Neural cell (in vitro differentiated cells): ENCODE measurements around the gene APRT. TPM values are rescaled to one million over a fixed set of nuclear protein-coding genes. Genes with fewer than 3 reads are reported as not detected.

Experiments used
- H2AFZ ChIP-seq: fragments of 200-600, 300-800 bp; sonication (generic), shearing (Covaris generic); 2 replicates; pipeline ENCODE4 v1.6.0; 2014; ENCODE audit warnings: low read depth, mild to moderate bottlenecking, antibody characterized with exemption, low read length, moderate library complexity
- H3F3A ChIP-seq: fragments of 200-600 bp; shearing (Covaris generic); 2 replicates; pipeline ENCODE4 v1.6.1; 2016; ENCODE audit warnings: mild to moderate bottlenecking, moderate library complexity, mixed read lengths, antibody characterized with exemption, low read length; ENCODE audit not compliant: insufficient read depth, poor library complexity, severe bottlenecking
- H3K27ac ChIP-seq: fragments of 200-600, 300-800 bp; sonication (generic), shearing (Covaris generic); 2 replicates; pipeline ENCODE4 v1.5.1; 2014; ENCODE audit warnings: mild to moderate bottlenecking, low read length, moderate library complexity
- H3K27me3 ChIP-seq: fragments of 300-800, 200-600 bp; sonication (generic), shearing (Covaris generic); 2 replicates; pipeline ENCODE4 v1.6.0; 2014; ENCODE audit warnings: mild to moderate bottlenecking, low read depth, low read length, moderate library complexity; ENCODE audit not compliant: insufficient read depth
- H3K36me3 ChIP-seq: fragments of 300-800, 200-600 bp; sonication (generic), shearing (Covaris generic); 2 replicates; pipeline ENCODE4 v1.5.1; 2014; ENCODE audit warnings: mild to moderate bottlenecking, antibody characterized with exemption, low read length, moderate library complexity; ENCODE audit not compliant: insufficient read depth
- H3K4me2 ChIP-seq: fragments of 300-800, 200-600 bp; sonication (generic), shearing (Covaris generic); 2 replicates; pipeline ENCODE4 v1.6.0; 2014; ENCODE audit warnings: mild to moderate bottlenecking, low read length
- H3K4me3 ChIP-seq: fragments of 300-800, 200-600 bp; sonication (generic), shearing (Covaris generic); 2 replicates; pipeline ENCODE4 v1.5.1; 2014; ENCODE audit warnings: mild to moderate bottlenecking, low read length, moderate library complexity
- H3K79me2 ChIP-seq: fragments of 200-600 bp; shearing (Covaris generic); replicated peaks from 2 replicates; pipeline ENCODE4 v1.6.0; 2014; ENCODE audit warnings: mild to moderate bottlenecking, low read length, moderate library complexity; ENCODE audit not compliant: insufficient read depth
- H3K9ac ChIP-seq: fragments of 300-800, 200-600 bp; sonication (generic), shearing (Covaris generic); 2 replicates; pipeline ENCODE4 v1.6.1; 2016; ENCODE audit warnings: mild to moderate bottlenecking, low read length, mixed read lengths
- H3K9me2 ChIP-seq: fragments of 200-600 bp; shearing (Covaris generic); 2 replicates; pipeline ENCODE4 v1.6.1; 2016; ENCODE audit warnings: mild to moderate bottlenecking, low read length, mixed read lengths; ENCODE audit not compliant: insufficient read depth
- H3K9me3 ChIP-seq: fragments of 200-600, 300-800 bp; sonication (generic), shearing (Covaris generic); 2 replicates; pipeline ENCODE4 v1.6.1; 2016; ENCODE audit warnings: mild to moderate bottlenecking, mixed run types, low read length, moderate library complexity, mixed read lengths
- H4K20me1 ChIP-seq: fragments of 200-600 bp; shearing (Covaris generic); 2 replicates; pipeline ENCODE4 v1.6.1; 2016; ENCODE audit warnings: mild to moderate bottlenecking, mixed run types; ENCODE audit not compliant: insufficient read depth
- CTCF ChIP-seq: fragments of 450-650 bp; IDR thresholded peaks from 2 replicates; pipeline ENCODE4 v1.5.1; 2014; ENCODE audit warnings: antibody characterized with exemption, mild to moderate bottlenecking, moderate library complexity; ENCODE audit not compliant: poor library complexity, severe bottlenecking
- EP300 ChIP-seq: fragments of 450-650 bp; conservative IDR thresholded peaks from 2 replicates; pipeline ENCODE4 v1.6.1; 2014; ENCODE audit warnings: antibody characterized with exemption, mild to moderate bottlenecking, moderate library complexity; ENCODE audit not compliant: poor library complexity, severe bottlenecking
- EZH2 ChIP-seq: fragments of 200-600, 300-800 bp; shearing (Covaris generic), sonication (generic); IDR thresholded peaks from 2 replicates; pipeline ENCODE4 v1.6.1; 2014; ENCODE audit warnings: antibody characterized with exemption, low read length, borderline replicate concordance, mild to moderate bottlenecking; ENCODE audit not compliant: insufficient read depth, poor library complexity, severe bottlenecking
- MXI1 ChIP-seq: fragments of 450-650 bp; conservative IDR thresholded peaks from 2 replicates; pipeline ENCODE4 v1.6.1; 2014; ENCODE audit warnings: antibody characterized with exemption, mild to moderate bottlenecking; ENCODE audit not compliant: poor library complexity, severe bottlenecking
- POLR2AphosphoS5 ChIP-seq: IDR thresholded peaks from 2 replicates; pipeline ENCODE4 v1.6.1; 2012
- RAD21 ChIP-seq: fragments of 450-650 bp; conservative IDR thresholded peaks from 2 replicates; pipeline ENCODE4 v1.6.1; 2014; ENCODE audit warnings: antibody characterized with exemption, mild to moderate bottlenecking, moderate library complexity
- REST ChIP-seq: IDR thresholded peaks from 2 replicates; pipeline ENCODE4 v1.6.1; 2012; ENCODE audit warnings: borderline replicate concordance
- SMC3 ChIP-seq: fragments of 450-650 bp; conservative IDR thresholded peaks from 2 replicates; pipeline ENCODE4 v1.6.1; 2014; ENCODE audit warnings: antibody characterized with exemption, mild to moderate bottlenecking, moderate library complexity; ENCODE audit not compliant: poor library complexity
- TAF1 ChIP-seq: IDR thresholded peaks from 2 replicates; pipeline ENCODE4 v1.6.1; 2012; ENCODE audit warnings: low read depth
- polyA plus RNA-seq: library from polyadenylated mRNA; depleted of rRNA; stranded (reverse); fragments of >200 nt; gene quantifications from 2 replicates; pipeline ENCODE4 v1.2.3, GENCODE V29; 2014

Gene APRT
- polyA plus RNA-seq, 1 donor from 2014 or later = 52.0 TPM

GRCh38 chr16:88785106-88785924 is 26.4 kb downstream of the APRT start, which contains the start of gene PIEZO1:
Gene PIEZO1, minus strand, starts transcription at chr16:88785220. Its CDS starts 256 bp downstream, at chr16:88784964.
- Histone ChIP-seq H3K4me2 (no peak within 1 kb of the TSS), H3F3A (no peaks in the 10 kb centered on the region), H3K27ac (no peak within 1 kb of the TSS), H3K9me3 (no peaks in the 10 kb centered on the region), H3K9ac (no peak within 1 kb of the TSS), H3K27me3 (peaks cover 34% of the 10 kb centered on the region), H3K4me3 (peak within 1 kb of the TSS; percentile 25), H3K79me2 (no peaks in the 10 kb centered on the region), H2AFZ (no peak within 1 kb of the TSS), H3K9me2 (no peaks in the 10 kb centered on the region), H4K20me1 (no peaks in the 10 kb centered on the region), H3K36me3 (no peaks in the 10 kb centered on the region)
- peak; percentile 38 for TF ChIP-seq RAD21
- no peak for TF ChIP-seq TAF1
- peak; percentile 56 for TF ChIP-seq CTCF

GRCh38 chr16:88784856-88785105 is 26.9 kb downstream of the APRT start:
- Histone ChIP-seq H3K79me2 (no peaks in the 10 kb centered on the region), H3K4me3 (no peak overlapping the region), H3K27me3 (peaks cover 34% of the 10 kb centered on the region), H3F3A (no peaks in the 10 kb centered on the region), H3K4me2 (no peak overlapping the region), H3K36me3 (no peaks in the 10 kb centered on the region), H3K9me2 (no peaks in the 10 kb centered on the region), H4K20me1 (no peaks in the 10 kb centered on the region), H2AFZ (no peak overlapping the region), H3K9ac (no peak overlapping the region), H3K9me3 (no peaks in the 10 kb centered on the region), H3K27ac (no peak overlapping the region)
- TF ChIP-seq TAF1 = no peak
- peak; percentile 73 for TF ChIP-seq EZH2

GRCh38 chr16:88784074-88784855 is 27.5 kb downstream of the APRT start:
- Histone ChIP-seq H3K9me3 (no peaks in the 10 kb centered on the region), H3K27ac (no peak overlapping the region), H2AFZ (no peak overlapping the region), H3K27me3 (peaks cover 34% of the 10 kb centered on the region), H3K4me2 (no peak overlapping the region), H3K36me3 (no peaks in the 10 kb centered on the region), H3K79me2 (no peaks in the 10 kb centered on the region), H4K20me1 (no peaks in the 10 kb centered on the region), H3K9me2 (no peaks in the 10 kb centered on the region), H3K9ac (no peak overlapping the region), H3K4me3 (no peak overlapping the region), H3F3A (no peaks in the 10 kb centered on the region)
- no peak for TF ChIP-seq EP300
- no peak for TF ChIP-seq RAD21
- TF ChIP-seq REST = no peak
- TF ChIP-seq TAF1 = no peak
- no peak for TF ChIP-seq MXI1
- TF ChIP-seq SMC3 = no peak
- no peak for TF ChIP-seq EZH2
- no peak for TF ChIP-seq CTCF
- no peak for TF ChIP-seq POLR2AphosphoS5
